HAP-1 (cell line): ENCODE data around the gene SERTAD2.

Experiments used
- DNase-seq, 2 experiments: peaks; one replicate each; pipeline ENCODE4 v3.0.0-alpha.2; 2016 to 2020; ENCODE audit warnings: low spot score in 2 of 2
- H3K27me3 ChIP-seq: fragments of 250-450 bp; sonication (Bioruptor Pico); 2 replicates; pipeline ENCODE4 v1.5.1; 2020; ENCODE audit warnings: low read depth, mild to moderate bottlenecking, moderate library complexity
- H3K36me3 ChIP-seq: fragments of 250-450 bp; sonication (Bioruptor Pico); replicated peaks from 2 replicates; pipeline ENCODE4 v1.5.1; 2020; ENCODE audit warnings: mild to moderate bottlenecking
- H3K4me1 ChIP-seq: fragments of 250-450 bp; sonication (Bioruptor Pico); 2 replicates; pipeline ENCODE4 v1.5.1; 2020; ENCODE audit warnings: mild to moderate bottlenecking
- H3K4me3 ChIP-seq: fragments of 250-450 bp; sonication (Bioruptor Pico); 2 replicates; pipeline ENCODE4 v1.5.1; 2020; ENCODE audit warnings: mild to moderate bottlenecking, moderate library complexity
- H3K9me3 ChIP-seq: fragments of 250-450 bp; sonication (Bioruptor Pico); 2 replicates; pipeline ENCODE4 v1.5.1; 2020; ENCODE audit warnings: mild to moderate bottlenecking, moderate library complexity
- in situ Hi-C: fragments of 300-500 bp; cut with MboI; formaldehyde crosslinking; loops from 3 replicates; pipeline ENCODE4 v1.14.3; 2020; ENCODE audit warnings: low sequenced_read_pairs, inconsistent platforms, mixed read lengths

SERTAD2 gene

DNA sequence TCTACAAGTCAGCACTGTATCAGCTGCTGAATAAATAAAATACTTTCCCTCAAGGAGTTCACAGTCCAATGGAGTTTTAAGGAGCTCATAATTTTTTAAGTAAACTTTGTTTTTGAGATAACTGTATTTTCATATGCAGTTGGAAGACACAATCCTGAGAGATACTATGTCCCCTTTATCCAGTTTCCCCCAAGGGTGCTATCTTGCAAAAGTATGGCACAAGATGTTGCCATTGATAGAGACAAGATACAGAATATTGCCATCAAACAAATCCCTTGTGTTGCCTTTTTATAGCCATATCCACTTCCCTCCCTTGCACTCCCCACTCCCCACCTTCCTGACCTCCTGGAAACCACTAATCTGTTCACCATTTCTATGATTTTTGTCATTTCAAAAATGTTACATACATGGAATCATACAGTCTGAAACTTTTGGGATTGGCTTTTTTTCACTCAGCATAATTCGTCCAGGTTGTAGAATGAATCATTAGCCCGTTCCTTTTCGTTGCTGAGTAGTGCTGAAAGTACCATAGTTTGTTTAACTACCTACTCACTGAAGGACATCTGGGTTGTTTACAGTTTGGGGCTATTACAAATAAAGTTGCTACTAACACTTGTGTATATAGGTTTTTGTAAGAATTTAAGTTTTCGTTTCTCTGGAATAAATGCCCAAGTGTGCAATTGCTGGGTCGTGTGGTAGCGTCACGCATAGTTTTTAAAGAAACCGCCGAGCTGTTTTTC, 30.2 kb upstream of the SERTAD2 start:
- in situ Hi-C loops, result no loop called here
- no peak for DNase-seq
- Histone ChIP-seq H3K4me3 (no peak overlapping the region), H3K4me1 (peaks cover 15% of the 10 kb centered on the region), H3K27me3 (no peaks in the 10 kb centered on the region), H3K36me3 (no peaks in the 10 kb centered on the region), H3K9me3 (no peaks in the 10 kb centered on the region)

- H3K27me3 ChIP-seq, result no peaks in the 10 kb centered on the region
- in situ Hi-C loops, result no loop called here
- peaks cover 18% of the 10 kb centered on the region for H3K4me1 ChIP-seq
- H3K9me3 ChIP-seq, result no peaks in the 10 kb centered on the region
- H3K36me3 ChIP-seq, result no peaks in the 10 kb centered on the region
- H3K4me3 ChIP-seq, result no peak overlapping the region
- no peak for DNase-seq
These were observed 27.8 kb upstream of the SERTAD2 start for GRCh38 chr2:64681479-64681967.

DNA sequence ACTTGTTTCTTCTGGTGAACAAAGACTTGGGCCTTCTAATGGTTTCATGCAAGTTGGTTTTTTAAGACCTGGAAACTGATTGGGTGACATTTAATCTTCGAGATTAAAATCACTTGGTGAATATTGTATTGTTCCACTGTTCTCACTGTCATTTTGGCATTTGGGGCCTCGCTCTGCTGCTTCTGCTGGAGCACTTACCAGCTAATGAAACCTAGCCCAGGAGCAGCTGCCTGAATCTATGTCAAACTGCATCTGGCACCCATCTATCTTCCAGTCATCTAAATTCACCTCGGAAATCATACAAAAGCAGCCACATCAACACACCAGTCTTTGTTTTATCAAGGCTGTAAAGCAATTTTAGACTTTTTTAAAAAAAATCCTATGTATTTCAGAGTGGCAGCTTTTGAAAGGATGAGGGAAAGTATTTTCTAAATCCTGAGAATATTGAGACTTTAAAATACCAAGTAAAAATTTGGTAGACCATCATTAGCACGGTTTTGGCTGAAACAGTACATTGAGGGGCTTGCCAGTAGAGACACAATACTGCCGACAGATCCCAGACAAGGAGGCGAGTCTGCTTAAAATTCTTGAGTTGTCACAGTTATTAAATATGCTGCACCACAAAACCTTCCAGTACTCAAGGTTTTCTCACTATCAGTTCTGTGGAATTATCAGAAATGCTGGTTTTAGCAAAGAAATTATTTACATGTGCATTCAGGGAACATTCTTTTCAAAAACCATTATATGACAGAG, 26.1 kb upstream of the SERTAD2 start:
- Histone ChIP-seq H3K9me3 (no peaks in the 10 kb centered on the region), H3K4me3 (no peak overlapping the region), H3K4me1 (peaks cover 18% of the 10 kb centered on the region), H3K36me3 (no peaks in the 10 kb centered on the region), H3K27me3 (no peaks in the 10 kb centered on the region)
- peak; percentile 51 to 61 for DNase-seq
- in situ Hi-C loops, result no loop called here

DNA sequence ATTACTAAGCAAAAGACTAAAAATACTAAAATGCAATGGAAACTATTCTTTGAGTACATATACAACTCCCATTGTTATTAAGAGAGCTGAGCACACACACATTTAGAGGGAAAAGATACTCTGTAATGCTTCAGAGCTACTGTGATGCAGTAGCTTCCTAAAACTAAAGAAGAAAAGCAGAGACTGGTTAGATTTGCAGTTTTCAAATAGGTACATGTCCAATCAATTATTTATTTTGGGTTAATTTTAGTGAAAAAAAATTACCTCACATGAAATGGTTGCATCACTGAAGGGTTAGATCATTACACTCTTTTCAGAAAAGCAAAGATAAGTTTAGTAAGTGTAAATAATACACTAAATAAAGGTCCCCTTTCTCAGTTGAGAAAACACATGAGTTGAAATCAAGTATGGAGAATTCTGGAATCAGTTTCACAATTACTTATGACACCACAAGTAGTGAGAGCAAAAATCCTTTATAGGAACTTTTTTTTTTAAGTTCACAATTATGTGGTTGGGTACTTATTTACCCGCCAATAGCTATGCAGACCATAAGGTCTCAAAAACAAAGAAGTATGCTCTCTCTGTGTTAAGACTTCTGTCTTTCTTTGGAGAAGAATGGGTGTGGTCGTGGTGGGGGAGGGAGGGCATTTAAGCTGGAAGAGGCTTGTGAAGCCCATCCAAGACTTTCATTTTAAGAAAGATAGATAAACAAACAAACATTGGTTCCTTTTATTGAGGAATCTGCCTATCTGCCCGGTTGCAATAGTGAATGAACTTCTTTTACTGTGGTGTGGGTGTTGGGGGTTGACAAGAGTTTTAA, 25.3 kb upstream of the SERTAD2 start:
- in situ Hi-C loops, result no loop called here
- Histone ChIP-seq H3K4me3 (no peak overlapping the region), H3K36me3 (no peaks in the 10 kb centered on the region), H3K4me1 (peaks cover 18% of the 10 kb centered on the region), H3K27me3 (no peaks in the 10 kb centered on the region), H3K9me3 (no peaks in the 10 kb centered on the region)
- peak; percentile 25 to 52 for DNase-seq

DNA sequence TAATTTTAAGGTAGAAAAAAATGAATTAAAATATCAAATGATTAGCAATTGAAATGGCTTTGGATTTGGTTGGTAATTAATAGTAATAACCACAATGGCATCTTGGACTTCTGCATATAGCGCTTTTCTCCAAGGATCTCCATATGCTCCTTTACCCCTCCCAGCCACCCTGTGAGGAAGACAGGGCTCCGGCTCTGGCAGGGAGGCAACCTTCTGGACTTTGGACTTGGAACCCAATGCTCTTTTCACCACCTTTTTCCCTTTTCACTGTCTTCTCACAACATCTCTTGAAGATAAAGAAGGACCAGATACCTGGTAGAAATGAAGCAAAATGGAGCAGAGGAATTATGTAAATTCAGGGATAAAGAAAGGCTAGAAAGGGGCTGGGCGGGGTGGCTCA, 23.8 kb upstream of the SERTAD2 start:
- Histone ChIP-seq H3K36me3 (no peaks in the 10 kb centered on the region), H3K4me3 (no peak overlapping the region), H3K4me1 (peaks cover 18% of the 10 kb centered on the region), H3K9me3 (no peaks in the 10 kb centered on the region), H3K27me3 (no peaks in the 10 kb centered on the region)
- no peak for DNase-seq
- in situ Hi-C loops, result no loop called here

- peaks cover 18% of the 10 kb centered on the region for H3K4me1 ChIP-seq
- no peaks in the 10 kb centered on the region for H3K36me3 ChIP-seq
- H3K27me3 ChIP-seq, result no peaks in the 10 kb centered on the region
- DNase-seq, result no peak
- no peaks in the 10 kb centered on the region for H3K9me3 ChIP-seq
- no peak overlapping the region for H3K4me3 ChIP-seq
- in situ Hi-C loops, result no loop called here
These were observed 22.1 kb upstream of the SERTAD2 start for GRCh38 chr2:64675860-64676259.

DNA sequence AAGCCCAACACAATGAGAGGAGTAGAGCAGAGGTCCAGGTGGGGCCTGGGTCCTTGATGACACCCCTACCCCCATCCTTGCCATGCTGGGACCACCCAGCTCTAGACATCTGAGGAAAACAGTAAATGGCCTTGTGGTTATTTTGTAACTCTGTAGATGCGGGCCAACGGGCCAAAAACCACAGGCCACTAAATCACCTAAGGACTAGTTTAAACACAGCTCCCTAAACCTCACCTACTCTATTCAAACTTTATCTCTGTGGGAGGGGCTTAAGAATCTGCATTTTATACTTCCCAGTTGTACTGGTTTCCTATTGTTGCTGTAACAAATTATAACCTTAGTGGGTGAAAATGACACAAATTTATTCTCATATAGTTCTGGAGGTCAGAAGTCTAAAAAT, 19.0 kb upstream of the SERTAD2 start:
- Histone ChIP-seq H3K4me3 (no peak overlapping the region), H3K27me3 (no peaks in the 10 kb centered on the region), H3K4me1 (peaks cover 5% of the 10 kb centered on the region), H3K36me3 (no peaks in the 10 kb centered on the region), H3K9me3 (no peaks in the 10 kb centered on the region)
- no peak for DNase-seq
- in situ Hi-C loops, result no loop called here

GRCh38 chr2:64670047-64670446, 16.3 kb upstream of the SERTAD2 start:
- DNase-seq, result no peak
- Histone ChIP-seq H3K4me1 (peaks cover 9% of the 10 kb centered on the region), H3K36me3 (no peaks in the 10 kb centered on the region), H3K27me3 (no peaks in the 10 kb centered on the region), H3K9me3 (no peaks in the 10 kb centered on the region), H3K4me3 (no peak overlapping the region)
- in situ Hi-C loops, result no loop called here

DNA sequence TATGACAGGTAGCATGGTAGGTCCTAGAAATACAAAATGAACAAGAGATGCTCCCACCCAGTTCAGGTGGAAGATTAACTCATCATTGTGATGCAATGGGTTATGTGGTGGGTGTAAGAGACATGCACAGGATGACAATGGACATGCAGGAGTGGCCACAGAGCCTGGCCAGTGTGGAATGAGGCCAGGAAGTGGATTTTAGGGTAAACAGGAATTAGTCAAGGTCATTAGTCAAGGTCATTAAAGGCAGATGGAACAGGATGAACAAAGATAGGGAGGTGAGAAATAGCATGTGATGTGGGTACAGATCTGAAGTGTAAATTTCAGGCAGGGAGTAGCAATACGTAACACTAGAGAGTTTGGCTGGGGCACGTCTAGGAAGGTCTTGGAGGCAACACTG, 15.6 kb upstream of the SERTAD2 start:
- no peaks in the 10 kb centered on the region for H3K9me3 ChIP-seq
- H3K4me1 ChIP-seq, result peaks cover 9% of the 10 kb centered on the region
- DNase-seq, result no peak
- H3K36me3 ChIP-seq, result no peaks in the 10 kb centered on the region
- in situ Hi-C loops, result no loop called here
- no peak overlapping the region for H3K4me3 ChIP-seq
- H3K27me3 ChIP-seq, result no peaks in the 10 kb centered on the region

DNA sequence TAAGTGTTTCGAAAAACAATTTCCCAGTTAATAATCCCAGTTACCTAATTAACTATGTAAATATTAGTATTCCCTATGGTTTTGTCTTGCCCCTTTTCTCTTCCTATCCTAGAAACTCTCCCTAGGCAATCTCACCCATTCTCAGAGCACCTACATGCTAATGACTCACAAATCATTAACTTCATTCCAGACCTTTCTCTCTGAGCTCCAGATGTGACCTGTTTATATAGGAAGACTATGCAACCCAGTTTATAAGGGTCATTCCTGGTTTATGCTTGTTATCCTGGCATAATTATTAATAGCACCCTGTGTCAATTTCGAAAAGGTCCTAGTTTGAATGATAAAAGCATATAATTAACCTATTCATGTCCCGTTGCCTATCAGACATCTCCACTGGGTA, 14.8 kb upstream of the SERTAD2 start:
- Histone ChIP-seq H3K36me3 (no peaks in the 10 kb centered on the region), H3K9me3 (no peaks in the 10 kb centered on the region), H3K4me1 (peaks cover 9% of the 10 kb centered on the region), H3K27me3 (no peaks in the 10 kb centered on the region), H3K4me3 (no peak overlapping the region)
- in situ Hi-C loops, result no loop called here
- DNase-seq, result no peak

- Histone ChIP-seq H3K4me1 (peaks cover 9% of the 10 kb centered on the region), H3K36me3 (no peaks in the 10 kb centered on the region), H3K4me3 (no peak overlapping the region), H3K27me3 (no peaks in the 10 kb centered on the region), H3K9me3 (no peaks in the 10 kb centered on the region)
- in situ Hi-C loops, result no loop called here
- DNase-seq, result no peak
These were observed 13.8 kb upstream of the SERTAD2 start for GRCh38 chr2:64667535-64667934.

GRCh38 chr2:64666810-64667438, 13.2 kb upstream of the SERTAD2 start:
- in situ Hi-C loops, result no loop called here
- no peaks in the 10 kb centered on the region for H3K36me3 ChIP-seq
- peaks cover 9% of the 10 kb centered on the region for H3K4me1 ChIP-seq
- no peaks in the 10 kb centered on the region for H3K27me3 ChIP-seq
- H3K4me3 ChIP-seq, result no peak overlapping the region
- no peaks in the 10 kb centered on the region for H3K9me3 ChIP-seq
- no peak for DNase-seq

DNA sequence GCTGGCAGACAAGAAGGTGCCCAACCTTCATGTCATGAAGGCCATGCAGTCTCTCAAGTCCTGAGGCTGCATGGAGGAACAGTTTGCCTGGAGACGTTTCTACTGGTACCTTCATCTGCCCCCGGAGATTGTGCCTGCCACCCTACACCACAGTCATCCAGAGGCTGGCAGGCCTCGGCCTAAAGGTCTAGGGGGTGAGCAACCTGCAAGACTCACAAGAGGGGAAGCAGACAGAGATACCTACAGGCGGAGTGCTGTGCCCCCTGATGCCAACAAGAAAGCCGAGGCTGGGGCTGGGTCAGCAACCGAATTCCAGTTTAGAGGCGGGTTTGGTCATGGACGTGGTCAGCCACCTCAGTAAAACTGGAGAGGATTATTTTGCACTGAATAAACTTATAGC, 12.0 kb upstream of the SERTAD2 start:
- in situ Hi-C loops, result no loop called here
- H3K27me3 ChIP-seq, result no peaks in the 10 kb centered on the region

More for the DNA sequence above, 12.0 kb upstream of the SERTAD2 start:
- no peaks in the 10 kb centered on the region for H3K9me3 ChIP-seq
- no peak overlapping the region for H3K4me3 ChIP-seq
- H3K4me1 ChIP-seq, result peaks cover 9% of the 10 kb centered on the region
- no peaks in the 10 kb centered on the region for H3K36me3 ChIP-seq
- DNase-seq, result no peak
